ENCODE data around the gene MS4A6E. TPM values are rescaled to one million over a fixed set of nuclear protein-coding genes. Genes with fewer than 3 reads are reported as not detected.
"Not testable (repeated sequence)": the region's sequence is repeated elsewhere in the genome, so short reads cannot be mapped to it uniquely, and the experiment has no call there.

Gene MS4A6E
- total RNA-seq, 1 experiment from 2014 or later, result not detected

DNA sequence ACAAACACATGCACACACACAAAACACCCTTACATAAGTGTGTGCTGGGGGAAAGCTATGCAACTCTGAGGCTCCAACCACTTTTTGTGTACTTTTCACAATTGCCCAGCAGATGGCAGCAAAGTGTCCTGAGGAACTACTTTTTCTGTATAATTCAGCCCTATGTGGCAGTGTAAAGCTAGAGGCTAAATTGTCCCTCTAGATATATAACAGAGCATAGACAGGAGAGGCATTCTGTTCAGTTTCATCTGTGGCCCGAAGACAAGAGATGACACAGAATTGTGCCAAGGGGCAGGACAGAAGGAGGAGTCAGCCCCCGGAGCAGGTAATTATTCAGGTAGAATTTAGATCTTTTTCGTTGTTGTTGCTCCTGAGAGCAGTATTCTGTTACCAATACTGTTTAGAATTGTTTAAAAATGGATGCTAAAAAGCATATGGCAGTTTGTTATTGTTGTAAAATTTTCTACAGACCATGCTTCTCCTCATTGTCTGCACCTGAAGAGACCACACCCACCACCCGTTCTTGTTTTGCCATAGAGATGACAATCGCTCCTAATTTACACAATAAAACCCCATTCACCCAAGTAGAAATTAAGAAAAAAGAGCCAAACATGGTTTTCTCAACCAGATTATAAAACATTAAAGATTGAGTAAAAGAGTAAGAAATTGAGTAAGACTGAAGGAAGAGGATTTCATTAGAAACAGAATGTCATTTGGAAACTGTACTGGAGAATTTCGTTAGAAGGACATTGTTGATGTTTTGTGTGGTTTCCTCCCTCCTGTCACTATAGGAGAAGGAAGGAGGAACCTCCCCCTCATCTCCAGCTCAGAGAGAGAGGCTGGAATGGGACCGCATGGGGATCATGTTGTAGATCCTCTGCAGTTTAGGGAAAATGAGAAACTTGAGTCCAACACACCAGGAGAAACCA is 36.8 kb downstream of the MS4A6E start:
- peak overlapping the region; percentile 46 for H3K4me3 Mint-ChIP-seq
- ChIA-PET POLR2A (interaction anchor here (0.6 kb wide), 1 partner anchor 112 kb away, joined by 5 read pairs; no protein-coding TSS in a partner anchor), CTCF (interaction anchor here (0.5 to 3.3 kb wide), 48 partner anchors 8 to 399 kb away, joined by 3 to 32 read pairs (median 5); partner anchors contain the start of genes MS4A7 and MS4A8)
- TF ChIP-seq, protein P1, sequence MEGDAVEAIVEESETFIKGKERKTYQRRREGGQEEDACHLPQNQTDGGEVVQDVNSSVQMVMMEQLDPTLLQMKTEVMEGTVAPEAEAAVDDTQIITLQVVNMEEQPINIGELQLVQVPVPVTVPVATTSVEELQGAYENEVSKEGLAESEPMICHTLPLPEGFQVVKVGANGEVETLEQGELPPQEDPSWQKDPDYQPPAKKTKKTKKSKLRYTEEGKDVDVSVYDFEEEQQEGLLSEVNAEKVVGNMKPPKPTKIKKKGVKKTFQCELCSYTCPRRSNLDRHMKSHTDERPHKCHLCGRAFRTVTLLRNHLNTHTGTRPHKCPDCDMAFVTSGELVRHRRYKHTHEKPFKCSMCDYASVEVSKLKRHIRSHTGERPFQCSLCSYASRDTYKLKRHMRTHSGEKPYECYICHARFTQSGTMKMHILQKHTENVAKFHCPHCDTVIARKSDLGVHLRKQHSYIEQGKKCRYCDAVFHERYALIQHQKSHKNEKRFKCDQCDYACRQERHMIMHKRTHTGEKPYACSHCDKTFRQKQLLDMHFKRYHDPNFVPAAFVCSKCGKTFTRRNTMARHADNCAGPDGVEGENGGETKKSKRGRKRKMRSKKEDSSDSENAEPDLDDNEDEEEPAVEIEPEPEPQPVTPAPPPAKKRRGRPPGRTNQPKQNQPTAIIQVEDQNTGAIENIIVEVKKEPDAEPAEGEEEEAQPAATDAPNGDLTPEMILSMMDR (IDR thresholded peaks at IDR 0.05), result peak; percentile 72
- no peak for TF ChIP-seq NR3C1 (CRISPR knock-in tag; conservative IDR thresholded peaks at IDR 0.05; ENCODE audit: low read depth)
- peak overlapping the region; percentile 75 for H3K27ac Mint-ChIP-seq
- H3K27me3 Mint-ChIP-seq (ENCODE audit: low read depth), result peaks cover 4% of the 10 kb centered on the region; the same call in 1 of the 2 replicates
- DNase-seq (ENCODE audit: low spot score) (peak; percentile 65), ATAC-seq (peak; percentile 74)
- H3K9me3 Mint-ChIP-seq, result peaks cover 50% of the 10 kb centered on the region
- H3K4me1 Mint-ChIP-seq, result peaks cover 56% of the 10 kb centered on the region
- H3K36me3 Mint-ChIP-seq, result peaks cover 46% of the 10 kb centered on the region

DNA sequence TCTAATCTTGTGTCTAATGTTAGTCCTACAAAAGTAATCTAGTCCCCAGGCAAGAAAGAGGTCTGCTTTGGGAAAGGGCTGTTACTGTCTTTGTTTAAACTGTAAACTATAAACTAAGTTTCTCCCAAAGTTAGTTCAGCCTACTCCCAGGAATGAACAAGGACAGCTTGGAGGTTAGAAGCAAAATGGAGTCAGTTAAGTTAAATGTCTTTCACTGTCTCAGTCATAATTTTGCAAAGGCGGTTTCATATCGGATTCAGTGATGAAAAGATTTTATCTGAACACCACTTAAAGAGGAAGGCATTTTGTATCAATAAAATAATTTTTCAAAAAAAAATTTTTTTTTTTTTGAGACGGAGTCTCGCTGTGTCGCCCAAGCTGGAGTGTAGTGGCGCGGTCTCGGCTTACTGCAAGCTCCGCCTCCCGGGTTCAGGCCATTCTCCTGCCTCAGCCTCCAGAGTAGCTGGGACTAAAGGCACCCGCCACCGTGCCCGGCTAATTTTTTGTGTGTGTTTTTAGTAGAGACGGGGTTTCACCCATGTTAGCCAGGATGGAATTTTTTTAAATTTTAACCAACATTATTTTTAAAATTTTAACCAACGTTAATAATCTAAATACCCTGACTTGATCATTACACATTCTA is 39.3 kb downstream of the MS4A6E start:
- POLR2A ChIA-PET; H3K27me3 Mint-ChIP-seq (ENCODE audit: low read depth); ATAC-seq; DNase-seq (ENCODE audit: low spot score); H3K4me3 Mint-ChIP-seq: not testable (repeated sequence)
- H3K4me1 Mint-ChIP-seq, result peaks cover 75% of the 10 kb centered on the region
- CTCF ChIA-PET, result interaction anchor here (0.9 kb wide), 1 partner anchor 18 kb away, joined by 3 read pairs; no protein-coding TSS in a partner anchor
- peak overlapping the region; percentile 66; the same call in 1 of the 2 replicates for H3K27ac Mint-ChIP-seq
- H3K9me3 Mint-ChIP-seq, result peaks cover 36% of the 10 kb centered on the region
- peaks cover 26% of the 10 kb centered on the region for H3K36me3 Mint-ChIP-seq

DNA sequence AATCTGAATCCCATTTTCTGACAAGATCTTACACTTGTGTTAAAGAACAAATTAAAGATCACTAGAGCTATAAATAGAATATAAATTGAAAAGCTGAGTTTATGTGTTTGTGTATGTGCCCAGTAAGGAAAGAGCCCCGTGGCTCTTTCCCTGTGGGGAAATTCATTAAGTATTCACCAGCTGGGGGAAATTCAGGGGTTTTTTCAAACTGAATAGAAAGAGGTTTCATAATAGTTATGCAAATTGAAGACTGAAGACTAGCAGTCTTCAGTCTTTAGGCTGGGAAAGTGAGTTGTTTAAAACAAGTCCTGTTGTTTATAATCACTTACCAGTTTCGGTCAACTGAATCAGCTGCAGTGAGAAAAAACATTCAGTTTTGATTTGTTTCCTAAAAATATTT is 40.0 kb downstream of the MS4A6E start:
- Mint-ChIP-seq H3K4me1 (peaks cover 75% of the 10 kb centered on the region), H3K27me3 (ENCODE audit: low read depth) (peaks cover 4% of the 10 kb centered on the region; the same call in 1 of the 2 replicates), H3K36me3 (peaks cover 23% of the 10 kb centered on the region), H3K4me3 (no peak overlapping the region), H3K9me3 (peaks cover 32% of the 10 kb centered on the region), H3K27ac (peak overlapping the region; percentile 95; the same call in 1 of the 2 replicates)
- ATAC-seq (no peak; the same call in 1 of the 2 replicates), DNase-seq (ENCODE audit: low spot score) (no peak)
- ChIA-PET CTCF (interaction anchor here (1.5 kb wide), 1 partner anchor 252 kb away, joined by 5 read pairs; no protein-coding TSS in a partner anchor), POLR2A (no interaction called here)
- TF ChIP-seq RORB (CRISPR knock-in tag; IDR thresholded peaks at IDR 0.05) (no peak), ZNF317 (CRISPR knock-in tag; IDR thresholded peaks at IDR 0.05; ENCODE audit: borderline replicate concordance, low read depth) (no peak), GRHL2 (CRISPR knock-in tag; IDR thresholded peaks at IDR 0.05; ENCODE audit: insufficient replicate concordance, severe bottlenecking) (no peak), FOXK1 (CRISPR knock-in tag; IDR thresholded peaks at IDR 0.05) (no peak), ZNF423 (CRISPR knock-in tag; IDR thresholded peaks at IDR 0.05) (no peak)
- TF ChIP-seq, protein P2, sequence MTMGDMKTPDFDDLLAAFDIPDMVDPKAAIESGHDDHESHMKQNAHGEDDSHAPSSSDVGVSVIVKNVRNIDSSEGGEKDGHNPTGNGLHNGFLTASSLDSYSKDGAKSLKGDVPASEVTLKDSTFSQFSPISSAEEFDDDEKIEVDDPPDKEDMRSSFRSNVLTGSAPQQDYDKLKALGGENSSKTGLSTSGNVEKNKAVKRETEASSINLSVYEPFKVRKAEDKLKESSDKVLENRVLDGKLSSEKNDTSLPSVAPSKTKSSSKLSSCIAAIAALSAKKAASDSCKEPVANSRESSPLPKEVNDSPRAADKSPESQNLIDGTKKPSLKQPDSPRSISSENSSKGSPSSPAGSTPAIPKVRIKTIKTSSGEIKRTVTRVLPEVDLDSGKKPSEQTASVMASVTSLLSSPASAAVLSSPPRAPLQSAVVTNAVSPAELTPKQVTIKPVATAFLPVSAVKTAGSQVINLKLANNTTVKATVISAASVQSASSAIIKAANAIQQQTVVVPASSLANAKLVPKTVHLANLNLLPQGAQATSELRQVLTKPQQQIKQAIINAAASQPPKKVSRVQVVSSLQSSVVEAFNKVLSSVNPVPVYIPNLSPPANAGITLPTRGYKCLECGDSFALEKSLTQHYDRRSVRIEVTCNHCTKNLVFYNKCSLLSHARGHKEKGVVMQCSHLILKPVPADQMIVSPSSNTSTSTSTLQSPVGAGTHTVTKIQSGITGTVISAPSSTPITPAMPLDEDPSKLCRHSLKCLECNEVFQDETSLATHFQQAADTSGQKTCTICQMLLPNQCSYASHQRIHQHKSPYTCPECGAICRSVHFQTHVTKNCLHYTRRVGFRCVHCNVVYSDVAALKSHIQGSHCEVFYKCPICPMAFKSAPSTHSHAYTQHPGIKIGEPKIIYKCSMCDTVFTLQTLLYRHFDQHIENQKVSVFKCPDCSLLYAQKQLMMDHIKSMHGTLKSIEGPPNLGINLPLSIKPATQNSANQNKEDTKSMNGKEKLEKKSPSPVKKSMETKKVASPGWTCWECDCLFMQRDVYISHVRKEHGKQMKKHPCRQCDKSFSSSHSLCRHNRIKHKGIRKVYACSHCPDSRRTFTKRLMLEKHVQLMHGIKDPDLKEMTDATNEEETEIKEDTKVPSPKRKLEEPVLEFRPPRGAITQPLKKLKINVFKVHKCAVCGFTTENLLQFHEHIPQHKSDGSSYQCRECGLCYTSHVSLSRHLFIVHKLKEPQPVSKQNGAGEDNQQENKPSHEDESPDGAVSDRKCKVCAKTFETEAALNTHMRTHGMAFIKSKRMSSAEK (CRISPR knock-in tag; IDR thresholded peaks at IDR 0.05; ENCODE audit: borderline replicate concordance), result no peak
- TF ChIP-seq, protein P1 (IDR thresholded peaks at IDR 0.05), result no peak
- TF ChIP-seq, protein P3, sequence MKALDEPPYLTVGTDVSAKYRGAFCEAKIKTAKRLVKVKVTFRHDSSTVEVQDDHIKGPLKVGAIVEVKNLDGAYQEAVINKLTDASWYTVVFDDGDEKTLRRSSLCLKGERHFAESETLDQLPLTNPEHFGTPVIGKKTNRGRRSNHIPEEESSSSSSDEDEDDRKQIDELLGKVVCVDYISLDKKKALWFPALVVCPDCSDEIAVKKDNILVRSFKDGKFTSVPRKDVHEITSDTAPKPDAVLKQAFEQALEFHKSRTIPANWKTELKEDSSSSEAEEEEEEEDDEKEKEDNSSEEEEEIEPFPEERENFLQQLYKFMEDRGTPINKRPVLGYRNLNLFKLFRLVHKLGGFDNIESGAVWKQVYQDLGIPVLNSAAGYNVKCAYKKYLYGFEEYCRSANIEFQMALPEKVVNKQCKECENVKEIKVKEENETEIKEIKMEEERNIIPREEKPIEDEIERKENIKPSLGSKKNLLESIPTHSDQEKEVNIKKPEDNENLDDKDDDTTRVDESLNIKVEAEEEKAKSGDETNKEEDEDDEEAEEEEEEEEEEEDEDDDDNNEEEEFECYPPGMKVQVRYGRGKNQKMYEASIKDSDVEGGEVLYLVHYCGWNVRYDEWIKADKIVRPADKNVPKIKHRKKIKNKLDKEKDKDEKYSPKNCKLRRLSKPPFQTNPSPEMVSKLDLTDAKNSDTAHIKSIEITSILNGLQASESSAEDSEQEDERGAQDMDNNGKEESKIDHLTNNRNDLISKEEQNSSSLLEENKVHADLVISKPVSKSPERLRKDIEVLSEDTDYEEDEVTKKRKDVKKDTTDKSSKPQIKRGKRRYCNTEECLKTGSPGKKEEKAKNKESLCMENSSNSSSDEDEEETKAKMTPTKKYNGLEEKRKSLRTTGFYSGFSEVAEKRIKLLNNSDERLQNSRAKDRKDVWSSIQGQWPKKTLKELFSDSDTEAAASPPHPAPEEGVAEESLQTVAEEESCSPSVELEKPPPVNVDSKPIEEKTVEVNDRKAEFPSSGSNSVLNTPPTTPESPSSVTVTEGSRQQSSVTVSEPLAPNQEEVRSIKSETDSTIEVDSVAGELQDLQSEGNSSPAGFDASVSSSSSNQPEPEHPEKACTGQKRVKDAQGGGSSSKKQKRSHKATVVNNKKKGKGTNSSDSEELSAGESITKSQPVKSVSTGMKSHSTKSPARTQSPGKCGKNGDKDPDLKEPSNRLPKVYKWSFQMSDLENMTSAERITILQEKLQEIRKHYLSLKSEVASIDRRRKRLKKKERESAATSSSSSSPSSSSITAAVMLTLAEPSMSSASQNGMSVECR (CRISPR knock-in tag; IDR thresholded peaks at IDR 0.05; ENCODE audit: borderline replicate concordance), result no peak
